Measurements from ENCODE around the gene SEC14L5. TPM values are rescaled to one million over a fixed set of nuclear protein-coding genes. Genes with fewer than 3 reads are reported as not detected.
"Not testable (repeated sequence)": the region's sequence is repeated elsewhere in the genome, so short reads cannot be mapped to it uniquely, and the experiment has no call there.

Gene SEC14L5
- total and polyA plus RNA-seq, 8 donors = 0.17 to 0.76 (median 0.39) TPM

- no peak overlapping the region for H3K27ac ChIP-seq
- no peak for TF ChIP-seq CTCF (IDR thresholded peaks at IDR 0.05)
- H3K27me3 ChIP-seq = peaks cover 0 to 8% of the 10 kb centered on the region in 2 donors
- H3K36me3 ChIP-seq = no peaks in the 10 kb centered on the region
- no peak overlapping the region for H3K4me3 ChIP-seq
- peaks cover 0 to 5% of the 10 kb centered on the region in 2 donors for H3K4me1 ChIP-seq
- no peak for ATAC-seq
- DNase-seq = no peak
- intact Hi-C loops (cut with DNase I) = no loop called here
- peaks cover 0 to 19% of the 10 kb centered on the region in 2 donors for H3K9me3 ChIP-seq
Observed at GRCh38 chr16:4925293-4925607, 32.9 kb upstream of the SEC14L5 start.

GRCh38 chr16:4925791-4926190 lies 32.3 kb upstream of the SEC14L5 start:
- H3K9me3 ChIP-seq = peaks cover 0 to 19% of the 10 kb centered on the region in 2 donors
- peaks cover 0 to 8% of the 10 kb centered on the region in 2 donors for H3K27me3 ChIP-seq
- no peak overlapping the region for H3K27ac ChIP-seq
- TF ChIP-seq CTCF (IDR thresholded peaks at IDR 0.05) = no peak
- intact Hi-C loops (cut with DNase I) = no loop called here
- DNase-seq = peak in 1 of 4 donors; percentile 1
- peaks cover 0 to 5% of the 10 kb centered on the region in 2 donors for H3K4me1 ChIP-seq
- ATAC-seq = no peak
- no peak overlapping the region for H3K4me3 ChIP-seq
- H3K36me3 ChIP-seq = no peaks in the 10 kb centered on the region

GRCh38 chr16:4926928-4927327 lies 31.2 kb upstream of the SEC14L5 start:
- no peak for TF ChIP-seq CTCF (IDR thresholded peaks at IDR 0.05)
- intact Hi-C loops (cut with DNase I) = no loop called here
- Histone ChIP-seq H3K4me3 (no peak overlapping the region), H3K9me3 (peaks cover 0 to 19% of the 10 kb centered on the region in 2 donors), H3K4me1 (peaks cover 0 to 5% of the 10 kb centered on the region in 2 donors), H3K36me3 (no peaks in the 10 kb centered on the region), H3K27me3 (peaks cover 0 to 8% of the 10 kb centered on the region in 2 donors), H3K27ac (no peak overlapping the region)
- no peak for DNase-seq
- no peak for ATAC-seq

GRCh38 chr16:4927661-4928060 lies 30.5 kb upstream of the SEC14L5 start:
- Histone ChIP-seq H3K9me3 (peaks cover 0 to 19% of the 10 kb centered on the region in 2 donors), H3K27ac (no peak overlapping the region), H3K4me1 (peaks cover 0 to 5% of the 10 kb centered on the region in 2 donors), H3K36me3 (no peaks in the 10 kb centered on the region), H3K4me3 (no peak overlapping the region), H3K27me3 (peaks cover 0 to 8% of the 10 kb centered on the region in 2 donors)
- DNase-seq (no peak), ATAC-seq (no peak)
- TF ChIP-seq CTCF (IDR thresholded peaks at IDR 0.05) = no peak
- intact Hi-C loops (cut with DNase I) = no loop called here

GRCh38 chr16:4928227-4928626 lies 29.9 kb upstream of the SEC14L5 start:
- H3K4me3 ChIP-seq = no peak overlapping the region
- intact Hi-C loops (cut with DNase I) = no loop called here
- ATAC-seq (no peak), DNase-seq (peak in 1 of 4 donors; percentile 3)
- peaks cover 0 to 8% of the 10 kb centered on the region in 2 donors for H3K27me3 ChIP-seq
- peaks cover 0 to 19% of the 10 kb centered on the region in 2 donors for H3K9me3 ChIP-seq
- no peaks in the 10 kb centered on the region for H3K36me3 ChIP-seq
- no peak for TF ChIP-seq CTCF (IDR thresholded peaks at IDR 0.05)
- no peak overlapping the region for H3K27ac ChIP-seq
- peaks cover 0 to 5% of the 10 kb centered on the region in 2 donors for H3K4me1 ChIP-seq

GRCh38 chr16:4929619-4930018 lies 28.5 kb upstream of the SEC14L5 start:
- Histone ChIP-seq H3K27me3 (peaks cover 0 to 14% of the 10 kb centered on the region in 2 donors), H3K4me1 (peaks cover 0 to 10% of the 10 kb centered on the region in 2 donors), H3K9me3 (peaks cover 0 to 19% of the 10 kb centered on the region in 2 donors)
- intact Hi-C loops (cut with DNase I); DNase-seq; H3K27ac ChIP-seq; H3K36me3 ChIP-seq; H3K4me3 ChIP-seq; ATAC-seq: not testable (repeated sequence)
